VCaP (cell line): ENCODE results near the gene ARHGAP4.

Source experiments
- H3K27ac ChIP-seq: fragments of 450-650 bp; 2 replicates; pipeline ENCODE4 v1.5.1; 2017
- TF ChIP-seq, protein P1 (sequence below): fragments of 450-650 bp; conservative IDR thresholded peaks from 2 replicates; pipeline ENCODE4 v1.5.1; 2017; ENCODE audit warnings: mild to moderate bottlenecking, moderate library complexity

ARHGAP4 gene

DNA sequence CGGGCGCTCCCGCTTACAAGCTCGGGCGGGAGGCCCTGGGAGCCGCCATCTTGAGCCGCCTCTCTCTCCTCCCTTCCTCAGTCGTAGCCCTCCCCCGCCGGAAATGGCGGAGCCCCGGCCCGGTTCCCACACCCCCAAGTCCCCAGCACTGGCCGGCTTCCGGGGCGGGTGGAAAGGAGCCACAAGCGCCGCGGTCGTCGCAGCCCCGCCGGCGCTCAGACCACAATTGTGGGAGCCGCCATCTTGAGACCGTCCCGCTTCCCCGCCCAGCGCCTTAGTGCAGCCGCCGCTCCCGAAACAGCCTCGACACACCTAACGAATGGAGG is 45.0 kb upstream of the ARHGAP4 start:
- TF ChIP-seq, protein P1, sequence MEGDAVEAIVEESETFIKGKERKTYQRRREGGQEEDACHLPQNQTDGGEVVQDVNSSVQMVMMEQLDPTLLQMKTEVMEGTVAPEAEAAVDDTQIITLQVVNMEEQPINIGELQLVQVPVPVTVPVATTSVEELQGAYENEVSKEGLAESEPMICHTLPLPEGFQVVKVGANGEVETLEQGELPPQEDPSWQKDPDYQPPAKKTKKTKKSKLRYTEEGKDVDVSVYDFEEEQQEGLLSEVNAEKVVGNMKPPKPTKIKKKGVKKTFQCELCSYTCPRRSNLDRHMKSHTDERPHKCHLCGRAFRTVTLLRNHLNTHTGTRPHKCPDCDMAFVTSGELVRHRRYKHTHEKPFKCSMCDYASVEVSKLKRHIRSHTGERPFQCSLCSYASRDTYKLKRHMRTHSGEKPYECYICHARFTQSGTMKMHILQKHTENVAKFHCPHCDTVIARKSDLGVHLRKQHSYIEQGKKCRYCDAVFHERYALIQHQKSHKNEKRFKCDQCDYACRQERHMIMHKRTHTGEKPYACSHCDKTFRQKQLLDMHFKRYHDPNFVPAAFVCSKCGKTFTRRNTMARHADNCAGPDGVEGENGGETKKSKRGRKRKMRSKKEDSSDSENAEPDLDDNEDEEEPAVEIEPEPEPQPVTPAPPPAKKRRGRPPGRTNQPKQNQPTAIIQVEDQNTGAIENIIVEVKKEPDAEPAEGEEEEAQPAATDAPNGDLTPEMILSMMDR, result no peak
- peak overlapping the region; percentile 98 for H3K27ac ChIP-seq

DNA sequence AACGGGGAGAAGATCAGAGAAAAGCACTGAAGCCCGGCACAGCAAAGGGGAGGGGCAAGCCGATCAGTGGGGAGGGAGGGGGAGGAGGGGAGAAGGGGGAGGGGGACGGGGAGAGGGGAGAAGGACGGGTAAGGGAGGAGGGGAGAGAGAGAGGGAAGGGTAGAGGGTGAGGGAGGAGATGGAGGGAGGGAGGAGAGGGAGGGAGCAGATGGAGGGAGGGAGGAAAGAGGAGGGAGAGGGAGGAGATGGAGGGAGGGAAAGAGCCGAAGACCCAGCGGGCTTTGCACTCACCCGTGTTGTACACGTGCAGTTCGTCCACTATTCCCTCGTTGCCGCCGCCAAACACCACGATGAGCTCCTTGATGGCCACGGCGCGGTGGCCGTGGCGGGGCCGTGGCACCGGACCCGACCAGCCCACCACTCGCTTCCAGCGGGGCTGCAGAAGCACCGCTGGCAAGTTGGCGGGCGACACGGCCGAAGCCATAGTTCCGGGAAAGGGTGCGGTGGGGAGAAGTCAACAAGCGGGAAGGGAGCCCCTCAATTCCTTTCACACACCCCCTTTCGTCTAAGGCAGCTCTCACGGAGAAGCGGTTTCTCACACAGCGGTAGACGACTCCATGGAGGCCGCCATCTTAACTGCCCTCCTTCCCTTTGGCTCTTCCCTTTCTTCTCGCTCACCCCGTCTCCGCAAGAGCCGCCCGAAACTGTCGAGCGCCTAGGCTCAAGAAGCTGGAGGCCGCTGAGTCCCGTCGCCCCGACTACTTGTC is 44.5 kb upstream of the ARHGAP4 start:
- TF ChIP-seq, protein P1, result no peak

DNA sequence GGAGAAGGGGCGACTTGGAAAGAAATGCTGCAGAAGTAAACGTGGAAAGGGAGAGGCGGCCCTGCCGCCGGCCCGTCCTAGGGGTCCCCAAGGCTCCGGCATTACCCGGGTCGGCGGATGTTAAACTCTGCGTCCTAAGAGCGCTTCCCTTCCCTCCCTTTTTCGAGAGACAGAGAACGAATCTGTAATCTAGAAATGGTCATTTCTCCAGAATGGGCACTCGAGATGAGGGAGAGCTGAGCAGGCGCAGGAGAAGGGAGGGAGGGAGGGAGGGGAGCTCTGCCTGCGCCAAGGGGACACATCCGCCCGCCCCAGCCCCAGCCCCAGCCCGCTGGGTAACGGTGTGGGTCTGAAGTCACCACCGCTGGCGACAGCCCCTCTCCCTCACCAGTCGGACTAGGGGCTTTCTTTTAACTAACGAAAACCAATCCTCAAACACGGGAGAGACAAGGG is 43.9 kb upstream of the ARHGAP4 start:
- peak overlapping the region; percentile 98 for H3K27ac ChIP-seq
- TF ChIP-seq, protein P1, result no peak

More for the DNA sequence above, 44.5 kb upstream of the ARHGAP4 start:
- peak overlapping the region; percentile 98 for H3K27ac ChIP-seq

DNA sequence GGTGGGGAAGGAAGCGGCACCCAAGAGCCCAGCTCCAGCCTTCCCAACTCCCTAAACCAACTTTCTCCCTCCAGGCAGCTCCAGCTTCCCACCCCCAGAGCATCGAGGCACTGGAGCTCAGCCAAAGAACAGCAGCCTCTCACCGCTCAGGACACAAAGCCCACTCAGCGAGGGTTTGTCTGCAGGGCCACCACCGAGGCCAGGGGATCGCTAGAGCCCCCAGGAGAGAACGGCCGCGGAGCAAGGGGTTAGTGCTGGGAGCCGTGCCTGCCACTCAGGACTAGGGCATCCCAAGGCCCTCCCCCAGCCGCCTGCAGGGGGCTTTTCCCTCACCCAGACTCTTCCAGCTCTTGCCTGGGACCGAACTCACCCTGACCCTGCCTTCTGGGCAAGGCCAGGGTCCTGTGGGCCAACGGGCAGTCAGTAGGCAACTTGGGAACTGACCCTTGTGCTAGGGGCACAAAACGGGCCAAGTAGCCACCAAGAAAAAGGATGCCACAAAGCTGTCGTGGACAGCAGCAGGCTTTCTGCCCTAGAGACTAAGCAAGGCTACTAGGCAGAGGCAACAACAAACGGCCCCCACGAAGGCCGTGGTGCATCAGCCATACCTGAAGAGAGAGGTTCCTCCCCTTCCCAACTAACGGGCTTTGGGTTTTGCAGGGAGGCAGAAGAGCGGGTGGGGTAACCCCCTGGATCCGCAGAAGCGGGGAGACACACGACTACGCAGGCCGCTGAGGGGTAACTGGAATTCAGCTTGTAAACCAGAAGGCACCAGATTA is 43.2 kb upstream of the ARHGAP4 start:
- TF ChIP-seq, protein P1, result 0 out of 2 replicates have a peak, but pooled peaks have one; percentile 3
- peak overlapping the region; percentile 98 for H3K27ac ChIP-seq

DNA sequence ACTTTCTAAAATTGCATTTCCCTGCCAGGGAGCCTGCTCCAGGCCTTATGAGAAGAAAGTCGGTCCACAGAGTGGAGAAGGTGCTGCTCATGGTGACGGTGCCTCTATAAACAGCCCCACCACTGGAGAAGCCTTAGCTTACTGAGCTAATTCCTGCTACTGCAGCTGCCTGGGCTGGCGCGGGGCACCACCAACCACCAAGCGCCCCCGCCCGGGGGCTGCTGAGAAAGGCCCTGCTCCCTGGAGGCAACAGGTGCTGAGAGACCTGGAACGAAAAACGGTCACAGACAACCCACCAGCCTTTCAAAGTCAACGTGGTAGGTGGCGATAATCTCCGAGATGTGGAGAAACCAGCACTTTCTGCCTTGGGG is 42.7 kb upstream of the ARHGAP4 start:
- TF ChIP-seq, protein P1, result 0 out of 2 replicates have a peak, but pooled peaks have one; percentile 13
- peak overlapping the region; percentile 98 for H3K27ac ChIP-seq

DNA sequence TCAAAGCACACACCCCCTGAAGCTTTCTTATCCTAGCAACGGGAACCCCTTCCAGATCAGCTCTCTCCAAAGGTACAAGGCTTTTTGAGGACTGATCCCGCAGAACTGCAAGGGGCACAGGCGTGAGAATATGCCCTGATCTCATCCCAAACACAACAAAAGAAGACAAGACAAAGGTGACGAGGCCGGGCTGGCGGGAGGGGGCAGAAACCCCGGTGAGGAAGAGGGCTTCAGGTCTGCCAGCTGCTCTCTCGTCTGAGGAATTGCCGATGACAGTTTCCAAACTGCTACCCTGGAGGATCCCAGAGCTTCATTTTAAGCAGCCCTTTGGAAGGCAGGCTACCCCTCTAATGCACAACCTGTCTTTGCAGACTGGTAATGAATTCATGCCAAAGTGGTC is 42.2 kb upstream of the ARHGAP4 start:
- H3K27ac ChIP-seq, result peak overlapping the region; percentile 98
- TF ChIP-seq, protein P1, result no peak

DNA sequence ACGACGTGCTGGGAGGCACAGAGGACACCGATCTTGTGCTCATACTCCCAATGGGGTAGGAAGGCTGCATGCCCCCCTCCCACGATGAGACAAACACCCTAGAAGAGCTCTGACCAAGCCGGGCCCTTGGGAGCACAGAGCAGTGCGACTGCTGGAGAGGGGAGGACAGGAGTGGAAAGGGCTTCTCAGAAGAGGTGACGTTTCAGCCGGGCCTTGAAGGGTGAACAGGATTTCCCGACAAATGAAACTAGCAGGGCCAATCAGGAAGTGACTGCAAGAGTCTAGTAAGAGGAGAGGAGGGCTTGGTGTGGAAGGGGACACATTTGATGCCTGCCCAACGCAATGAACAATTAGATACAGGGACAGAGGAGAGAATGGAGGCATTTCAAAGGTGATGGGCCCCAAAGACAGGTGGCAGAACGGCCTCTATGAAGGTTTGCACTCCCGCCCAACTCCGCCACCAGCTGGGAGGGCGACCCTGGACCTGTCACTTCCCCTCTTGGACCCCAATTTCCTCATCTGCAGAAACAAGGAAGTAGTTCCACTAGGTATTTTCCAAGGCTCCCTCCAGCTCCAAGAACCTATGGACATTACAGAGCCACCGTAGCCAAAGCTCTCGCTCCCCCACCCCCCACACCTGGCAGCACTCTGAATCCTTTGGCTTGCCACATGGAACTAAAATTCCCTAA is 41.6 kb upstream of the ARHGAP4 start:
- peak overlapping the region; percentile 98 for H3K27ac ChIP-seq
- TF ChIP-seq, protein P1, result no peak
